Measurements from ENCODE around the gene CDHR1. TPM values are rescaled to one million over a fixed set of nuclear protein-coding genes. Genes with fewer than 3 reads are reported as not detected.

Gene CDHR1
- polyA plus RNA-seq, 3 donors, result not detected

DNA sequence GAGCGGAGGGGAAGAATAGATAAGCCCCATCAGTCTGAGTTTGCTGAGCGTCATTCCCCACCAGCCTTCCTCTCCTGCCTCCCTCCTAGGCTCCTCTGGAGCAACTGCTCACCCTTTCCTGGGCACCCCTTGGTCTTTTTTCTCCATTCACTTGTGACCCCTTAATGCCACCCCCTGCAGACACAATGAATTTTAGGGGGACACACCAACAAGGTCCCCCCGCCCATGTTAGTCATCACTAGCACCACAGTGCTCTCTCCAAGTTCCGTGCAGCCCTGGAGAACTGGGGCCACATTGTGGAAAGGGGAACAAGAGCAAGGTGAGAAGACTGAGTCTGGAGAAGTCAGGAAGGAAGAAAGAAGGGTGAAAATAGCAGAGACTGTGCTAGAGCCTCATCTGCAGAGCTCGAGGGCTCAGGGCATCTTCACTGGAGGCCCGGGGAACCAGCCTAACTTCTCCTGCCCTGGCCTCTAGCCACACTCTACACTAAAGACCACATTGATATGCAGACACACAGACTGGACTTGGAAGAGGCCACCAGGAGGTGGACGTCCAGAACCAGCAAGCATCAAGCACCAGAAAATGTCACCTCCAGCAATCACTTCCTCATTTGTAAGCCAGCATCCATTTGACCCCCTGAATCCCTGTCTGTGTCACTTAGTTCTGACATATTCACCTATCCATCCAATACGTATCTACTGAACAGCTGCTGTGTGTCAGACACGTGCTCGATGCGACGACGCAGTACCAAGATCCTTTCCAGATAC lies 68.0 kb downstream of the CDHR1 start:
- Histone ChIP-seq H3K27me3 (ENCODE audit: control insufficient read depth in 2 of 2, insufficient read depth in 2 of 2, low read length in 2 of 2) (no peaks in the 10 kb centered on the region), H2AFZ (ENCODE audit: insufficient read depth, low read depth, low read length, poor library complexity, severe bottlenecking) (no peak overlapping the region), H4K20me1 (ENCODE audit: insufficient read depth, low read length) (no peaks in the 10 kb centered on the region), H3K27ac (ENCODE audit: low read depth in 1 of 2, low read length in 2 of 2) (no peak overlapping the region), H3K4me3 (replicated peaks in 1 of 3; ENCODE audit: low read depth in 2 of 3, low read length in 3 of 3) (no peak overlapping the region), H3K79me2 (ENCODE audit: insufficient read depth, low read length) (no peaks in the 10 kb centered on the region), H3K36me3 (replicated peaks in 1 of 2; ENCODE audit: control insufficient read depth in 1 of 2, insufficient read depth in 2 of 2, low read length in 2 of 2) (no peaks in the 10 kb centered on the region), H3K9ac (ENCODE audit: insufficient read depth, low read length, poor library complexity, severe bottlenecking) (no peak overlapping the region), H3K9me3 (replicated peaks in 1 of 2; ENCODE audit: control insufficient read depth in 1 of 2, insufficient read depth in 1 of 2, low read length in 2 of 2) (no peaks in the 10 kb centered on the region), H3K4me2 (replicated peaks; ENCODE audit: extremely low read depth, low read length, poor library complexity, severe bottlenecking) (no peak overlapping the region), H3K4me1 (ENCODE audit: control insufficient read depth in 1 of 2, insufficient read depth in 2 of 2, low read length in 2 of 2) (no peaks in the 10 kb centered on the region)
- TF ChIP-seq, protein P1, sequence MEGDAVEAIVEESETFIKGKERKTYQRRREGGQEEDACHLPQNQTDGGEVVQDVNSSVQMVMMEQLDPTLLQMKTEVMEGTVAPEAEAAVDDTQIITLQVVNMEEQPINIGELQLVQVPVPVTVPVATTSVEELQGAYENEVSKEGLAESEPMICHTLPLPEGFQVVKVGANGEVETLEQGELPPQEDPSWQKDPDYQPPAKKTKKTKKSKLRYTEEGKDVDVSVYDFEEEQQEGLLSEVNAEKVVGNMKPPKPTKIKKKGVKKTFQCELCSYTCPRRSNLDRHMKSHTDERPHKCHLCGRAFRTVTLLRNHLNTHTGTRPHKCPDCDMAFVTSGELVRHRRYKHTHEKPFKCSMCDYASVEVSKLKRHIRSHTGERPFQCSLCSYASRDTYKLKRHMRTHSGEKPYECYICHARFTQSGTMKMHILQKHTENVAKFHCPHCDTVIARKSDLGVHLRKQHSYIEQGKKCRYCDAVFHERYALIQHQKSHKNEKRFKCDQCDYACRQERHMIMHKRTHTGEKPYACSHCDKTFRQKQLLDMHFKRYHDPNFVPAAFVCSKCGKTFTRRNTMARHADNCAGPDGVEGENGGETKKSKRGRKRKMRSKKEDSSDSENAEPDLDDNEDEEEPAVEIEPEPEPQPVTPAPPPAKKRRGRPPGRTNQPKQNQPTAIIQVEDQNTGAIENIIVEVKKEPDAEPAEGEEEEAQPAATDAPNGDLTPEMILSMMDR (IDR thresholded peaks at IDR 0.05), result no peak
- no peak for DNase-seq
- Mint-ChIP-seq H3K36me3 (no peaks in the 10 kb centered on the region), H3K4me3 (no peak overlapping the region), H3K9me3 (no peaks in the 10 kb centered on the region), H3K27me3 (ENCODE audit: low read depth in 3 of 3) (peaks cover 1 to 3% (median 2%) of the 10 kb centered on the region in 3 donors), H3K27ac (peak overlapping the region in 1 of 7 donors; percentile 43), H3K4me1 (no peaks in the 10 kb centered on the region)
- intact Hi-C loops (cut with micrococcal nuclease), result no loop called here
- 80% methylated on average over 11 of the region's 13 CpGs for WGBS (ENCODE audit: insufficient coverage)

DNA sequence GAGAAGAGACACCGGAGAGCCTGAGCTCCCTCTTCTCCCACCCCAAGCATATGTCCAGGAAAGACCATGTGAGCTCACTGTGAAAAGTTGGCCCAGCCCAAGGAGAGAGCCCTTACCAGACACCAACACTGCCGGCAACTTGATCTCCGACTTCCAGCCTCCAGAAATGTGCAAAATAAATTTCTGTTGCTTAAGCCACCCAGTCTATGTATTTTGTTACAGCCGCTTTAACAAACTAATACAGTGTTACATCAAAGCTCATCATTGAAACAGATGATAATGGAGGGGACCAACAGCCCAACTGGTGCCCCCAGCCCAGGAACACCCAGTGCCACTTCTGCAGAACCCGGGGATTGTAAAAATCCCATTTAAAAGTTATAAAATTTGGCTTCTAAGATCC lies 69.4 kb downstream of the CDHR1 start:
- H3K27ac ChIP-seq (ENCODE audit: low read depth in 1 of 2, low read length in 2 of 2), result no peak overlapping the region
- no peaks in the 10 kb centered on the region for H3K4me1 Mint-ChIP-seq
- no peak overlapping the region for H3K4me3 ChIP-seq (replicated peaks in 1 of 3; ENCODE audit: low read depth in 2 of 3, low read length in 3 of 3)
- H3K9me3 ChIP-seq (replicated peaks in 1 of 2; ENCODE audit: control insufficient read depth in 1 of 2, insufficient read depth in 1 of 2, low read length in 2 of 2), result no peaks in the 10 kb centered on the region
- no peaks in the 10 kb centered on the region for H3K27me3 ChIP-seq (ENCODE audit: control insufficient read depth in 2 of 2, insufficient read depth in 2 of 2, low read length in 2 of 2)
- no peaks in the 10 kb centered on the region for H3K36me3 ChIP-seq (replicated peaks in 1 of 2; ENCODE audit: control insufficient read depth in 1 of 2, insufficient read depth in 2 of 2, low read length in 2 of 2)
- TF ChIP-seq, protein P1 (IDR thresholded peaks at IDR 0.05), result no peak
- H3K27ac Mint-ChIP-seq, result no peak overlapping the region
- H3K27me3 Mint-ChIP-seq (ENCODE audit: low read depth in 3 of 3), result peaks cover 2 to 5% (median 4%) of the 10 kb centered on the region in 3 donors
- no peaks in the 10 kb centered on the region for H3K79me2 ChIP-seq (ENCODE audit: insufficient read depth, low read length)
- no peak overlapping the region for H3K9ac ChIP-seq (ENCODE audit: insufficient read depth, low read length, poor library complexity, severe bottlenecking)
- intact Hi-C loops (cut with micrococcal nuclease), result loop anchor here (1.0 to 2.0 kb wide), 2 partner anchors 273 to 274 kb away; no protein-coding TSS in a partner anchor
- H3K9me3 Mint-ChIP-seq, result no peaks in the 10 kb centered on the region
- H2AFZ ChIP-seq (ENCODE audit: insufficient read depth, low read depth, low read length, poor library complexity, severe bottlenecking), result no peak overlapping the region
- H3K4me2 ChIP-seq (replicated peaks; ENCODE audit: extremely low read depth, low read length, poor library complexity, severe bottlenecking), result no peak overlapping the region
- no peaks in the 10 kb centered on the region for H4K20me1 ChIP-seq (ENCODE audit: insufficient read depth, low read length)
- H3K4me3 Mint-ChIP-seq, result no peak overlapping the region
- 100% methylated on average over 1 of the region's 5 CpGs for WGBS (ENCODE audit: insufficient coverage)
- H3K4me1 ChIP-seq (ENCODE audit: control insufficient read depth in 1 of 2, insufficient read depth in 2 of 2, low read length in 2 of 2), result no peaks in the 10 kb centered on the region
- DNase-seq, result no peak
- H3K36me3 Mint-ChIP-seq, result no peaks in the 10 kb centered on the region

Measured in CD14-positive monocyte (primary cell).